ENCODE results near the gene CEACAM7. TPM values are rescaled to one million over a fixed set of nuclear protein-coding genes. Genes with fewer than 3 reads are reported as not detected.
A peak's percentile ranks its signal among the peaks of the same experiment; 100 is the strongest.
"Not testable (repeated sequence)": the region's sequence is repeated elsewhere in the genome, so short reads cannot be mapped to it uniquely, and the experiment has no call there.

Gene CEACAM7
- total RNA-seq, 4 donors from 2014 or later: 0.83 to 2.1 TPM; not detected in 2

DNA sequence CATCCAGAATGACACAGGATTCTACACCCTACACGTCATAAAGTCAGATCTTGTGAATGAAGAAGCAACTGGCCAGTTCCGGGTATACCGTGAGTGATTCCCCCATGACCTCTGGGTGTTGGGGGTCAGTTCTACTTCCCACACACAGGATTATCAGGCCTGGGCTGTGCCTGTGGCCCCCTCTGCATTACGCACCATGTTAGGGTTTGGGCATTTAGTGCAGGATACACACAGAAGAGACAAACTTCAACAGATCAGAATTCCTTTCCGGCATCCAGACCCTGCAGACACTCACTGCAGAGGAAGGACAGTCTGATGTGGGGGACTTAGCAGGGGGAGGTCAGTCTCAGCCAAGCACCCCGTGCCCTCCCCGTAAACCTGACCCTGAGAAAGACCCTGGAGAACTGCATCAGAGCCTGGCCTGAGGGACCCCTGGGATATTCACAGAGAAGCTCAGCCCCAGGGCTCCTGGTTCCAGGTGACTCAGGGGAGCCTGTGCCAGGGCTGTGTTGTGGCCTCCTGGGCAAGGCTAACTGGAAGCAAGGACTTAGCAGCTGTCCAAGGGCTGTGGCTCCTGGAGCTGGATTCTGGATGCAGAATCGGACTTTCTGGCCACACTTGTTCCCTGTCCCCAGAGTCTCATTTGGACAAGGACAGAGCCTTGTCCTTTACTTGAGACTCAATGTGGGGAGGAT lies 22.0 kb upstream of the CEACAM7 start:
- TF ChIP-seq POLR2A (IDR thresholded peaks at IDR 0.05; ENCODE audit: low read depth): no peak
- WGBS: 70% methylated on average over 6 of the region's 8 CpGs
- Histone ChIP-seq H3K36me3 (no peaks in the 10 kb centered on the region), H3K9me3 (no peaks in the 10 kb centered on the region), H3K27ac (replicated peaks in 1 of 4) (no peak overlapping the region), H3K27me3 (peaks cover 0 to 65% (median 9%) of the 10 kb centered on the region in 4 donors), H3K4me3 (no peak overlapping the region), H3K4me1 (no peaks in the 10 kb centered on the region)
- intact Hi-C loops (cut with DNase I): no loop called here
- DNase-seq (ENCODE audit: extremely low spot score): no peak

DNA sequence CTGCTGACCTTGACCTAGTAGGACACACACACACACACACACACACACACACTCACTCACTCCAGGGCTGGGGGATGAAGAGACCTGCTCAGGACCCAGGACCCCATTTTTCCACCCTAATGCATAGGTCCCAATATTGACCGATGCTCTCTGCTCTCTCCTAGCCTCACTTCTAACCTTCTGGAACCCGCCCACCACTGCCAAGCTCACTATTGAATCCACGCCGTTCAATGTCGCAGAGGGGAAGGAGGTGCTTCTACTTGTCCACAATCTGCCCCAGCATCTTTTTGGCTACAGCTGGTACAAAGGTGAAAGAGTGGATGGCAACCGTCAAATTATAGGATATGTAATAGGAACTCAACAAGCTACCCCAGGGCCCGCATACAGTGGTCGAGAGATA lies 21.4 kb upstream of the CEACAM7 start:
- H3K9me3 ChIP-seq; DNase-seq (ENCODE audit: extremely low spot score); H3K36me3 ChIP-seq; H3K27ac ChIP-seq (replicated peaks in 1 of 4); H3K4me3 ChIP-seq; intact Hi-C loops (cut with DNase I); H3K4me1 ChIP-seq: not testable (repeated sequence)
- peaks cover 0 to 64% (median 9%) of the 10 kb centered on the region in 4 donors for H3K27me3 ChIP-seq
- 74% methylated on average over 8 of the region's 8 CpGs for WGBS

DNA sequence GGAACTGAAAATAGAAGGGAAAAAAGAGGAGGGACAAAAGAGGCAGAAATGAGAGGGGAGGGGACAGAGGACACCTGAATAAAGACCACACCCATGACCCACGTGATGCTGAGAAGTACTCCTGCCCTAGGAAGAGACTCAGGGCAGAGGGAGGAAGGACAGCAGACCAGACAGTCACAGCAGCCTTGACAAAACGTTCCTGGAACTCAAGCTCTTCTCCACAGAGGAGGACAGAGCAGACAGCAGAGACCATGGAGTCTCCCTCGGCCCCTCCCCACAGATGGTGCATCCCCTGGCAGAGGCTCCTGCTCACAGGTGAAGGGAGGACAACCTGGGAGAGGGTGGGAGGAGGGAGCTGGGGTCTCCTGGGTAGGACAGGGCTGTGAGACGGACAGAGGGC lies 20.4 kb upstream of the CEACAM7 start, which contains the start of gene CEACAM5:
CEACAM5 (plus strand) TSS at position 146 of the 400 bp plus-strand sequence; CDS start at position 252, 106 bp downstream.
- Histone ChIP-seq H3K4me1 (no peaks in the 10 kb centered on the region), H3K9me3 (no peaks in the 10 kb centered on the region), H3K4me3 (no peak within 1 kb of the TSS), H3K27me3 (peaks cover 0 to 66% (median 9%) of the 10 kb centered on the region in 4 donors), H3K36me3 (no peaks in the 10 kb centered on the region), H3K27ac (replicated peaks in 1 of 4) (no peak within 1 kb of the TSS)
- no peak for TF ChIP-seq EP300 (IDR thresholded peaks at IDR 0.05)
- no peak for TF ChIP-seq POLR2AphosphoS5 (IDR thresholded peaks at IDR 0.05)
- 43% methylated on average over 4 of the region's 4 CpGs for WGBS
- DNase-seq (ENCODE audit: extremely low spot score): no peak
- intact Hi-C loops (cut with DNase I): no loop called here

DNA sequence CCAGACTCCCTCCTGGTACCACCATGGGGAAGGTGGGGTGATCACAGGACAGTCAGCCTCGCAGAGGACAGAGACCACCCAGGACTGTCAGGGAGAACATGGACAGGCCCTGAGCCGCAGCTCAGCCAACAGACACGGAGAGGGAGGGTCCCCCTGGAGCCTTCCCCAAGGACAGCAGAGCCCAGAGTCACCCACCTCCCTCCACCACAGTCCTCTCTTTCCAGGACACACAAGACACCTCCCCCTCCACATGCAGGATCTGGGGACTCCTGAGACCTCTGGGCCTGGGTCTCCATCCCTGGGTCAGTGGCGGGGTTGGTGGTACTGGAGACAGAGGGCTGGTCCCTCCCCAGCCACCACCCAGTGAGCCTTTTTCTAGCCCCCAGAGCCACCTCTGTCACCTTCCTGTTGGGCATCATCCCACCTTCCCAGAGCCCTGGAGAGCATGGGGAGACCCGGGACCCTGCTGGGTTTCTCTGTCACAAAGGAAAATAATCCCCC lies 19.9 kb upstream of the CEACAM7 start:
- H3K4me1 ChIP-seq: no peaks in the 10 kb centered on the region
- H3K36me3 ChIP-seq: no peaks in the 10 kb centered on the region
- no peak for TF ChIP-seq POLR2A (IDR thresholded peaks at IDR 0.05; ENCODE audit: low read depth)
- no peak for TF ChIP-seq POLR2AphosphoS5 (IDR thresholded peaks at IDR 0.05)
- TF ChIP-seq EP300 (IDR thresholded peaks at IDR 0.05): no peak
- TF ChIP-seq, protein P1, sequence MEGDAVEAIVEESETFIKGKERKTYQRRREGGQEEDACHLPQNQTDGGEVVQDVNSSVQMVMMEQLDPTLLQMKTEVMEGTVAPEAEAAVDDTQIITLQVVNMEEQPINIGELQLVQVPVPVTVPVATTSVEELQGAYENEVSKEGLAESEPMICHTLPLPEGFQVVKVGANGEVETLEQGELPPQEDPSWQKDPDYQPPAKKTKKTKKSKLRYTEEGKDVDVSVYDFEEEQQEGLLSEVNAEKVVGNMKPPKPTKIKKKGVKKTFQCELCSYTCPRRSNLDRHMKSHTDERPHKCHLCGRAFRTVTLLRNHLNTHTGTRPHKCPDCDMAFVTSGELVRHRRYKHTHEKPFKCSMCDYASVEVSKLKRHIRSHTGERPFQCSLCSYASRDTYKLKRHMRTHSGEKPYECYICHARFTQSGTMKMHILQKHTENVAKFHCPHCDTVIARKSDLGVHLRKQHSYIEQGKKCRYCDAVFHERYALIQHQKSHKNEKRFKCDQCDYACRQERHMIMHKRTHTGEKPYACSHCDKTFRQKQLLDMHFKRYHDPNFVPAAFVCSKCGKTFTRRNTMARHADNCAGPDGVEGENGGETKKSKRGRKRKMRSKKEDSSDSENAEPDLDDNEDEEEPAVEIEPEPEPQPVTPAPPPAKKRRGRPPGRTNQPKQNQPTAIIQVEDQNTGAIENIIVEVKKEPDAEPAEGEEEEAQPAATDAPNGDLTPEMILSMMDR (IDR thresholded peaks at IDR 0.05): no peak
- no peak overlapping the region for H3K4me3 ChIP-seq
- H3K9me3 ChIP-seq: no peaks in the 10 kb centered on the region
- intact Hi-C loops (cut with DNase I): no loop called here
- no peak overlapping the region for H3K27ac ChIP-seq (replicated peaks in 1 of 4)
- no peak for DNase-seq (ENCODE audit: extremely low spot score)
- WGBS: 70% methylated on average over 4 of the region's 5 CpGs
- H3K27me3 ChIP-seq: peaks cover 0 to 67% (median 9%) of the 10 kb centered on the region in 4 donors

DNA sequence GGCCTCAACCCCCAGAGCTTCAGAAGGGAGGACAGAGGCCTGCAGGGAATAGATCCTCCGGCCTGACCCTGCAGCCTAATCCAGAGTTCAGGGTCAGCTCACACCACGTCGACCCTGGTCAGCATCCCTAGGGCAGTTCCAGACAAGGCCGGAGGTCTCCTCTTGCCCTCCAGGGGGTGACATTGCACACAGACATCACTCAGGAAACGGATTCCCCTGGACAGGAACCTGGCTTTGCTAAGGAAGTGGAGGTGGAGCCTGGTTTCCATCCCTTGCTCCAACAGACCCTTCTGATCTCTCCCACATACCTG lies 19.4 kb upstream of the CEACAM7 start:
- Histone ChIP-seq H3K36me3 (no peaks in the 10 kb centered on the region), H3K27me3 (peaks cover 0 to 67% (median 9%) of the 10 kb centered on the region in 4 donors), H3K4me1 (no peaks in the 10 kb centered on the region), H3K27ac (replicated peaks in 1 of 4) (no peak overlapping the region), H3K4me3 (no peak overlapping the region), H3K9me3 (no peaks in the 10 kb centered on the region)
- intact Hi-C loops (cut with DNase I): no loop called here
- TF ChIP-seq POLR2AphosphoS5 (IDR thresholded peaks at IDR 0.05): no peak
- TF ChIP-seq, protein P1 (IDR thresholded peaks at IDR 0.05): no peak
- TF ChIP-seq POLR2A (IDR thresholded peaks at IDR 0.05; ENCODE audit: low read depth): no peak
- no peak for TF ChIP-seq EP300 (IDR thresholded peaks at IDR 0.05)
- DNase-seq (ENCODE audit: extremely low spot score): no peak
- WGBS: 42% methylated on average over 2 of the region's 5 CpGs

DNA sequence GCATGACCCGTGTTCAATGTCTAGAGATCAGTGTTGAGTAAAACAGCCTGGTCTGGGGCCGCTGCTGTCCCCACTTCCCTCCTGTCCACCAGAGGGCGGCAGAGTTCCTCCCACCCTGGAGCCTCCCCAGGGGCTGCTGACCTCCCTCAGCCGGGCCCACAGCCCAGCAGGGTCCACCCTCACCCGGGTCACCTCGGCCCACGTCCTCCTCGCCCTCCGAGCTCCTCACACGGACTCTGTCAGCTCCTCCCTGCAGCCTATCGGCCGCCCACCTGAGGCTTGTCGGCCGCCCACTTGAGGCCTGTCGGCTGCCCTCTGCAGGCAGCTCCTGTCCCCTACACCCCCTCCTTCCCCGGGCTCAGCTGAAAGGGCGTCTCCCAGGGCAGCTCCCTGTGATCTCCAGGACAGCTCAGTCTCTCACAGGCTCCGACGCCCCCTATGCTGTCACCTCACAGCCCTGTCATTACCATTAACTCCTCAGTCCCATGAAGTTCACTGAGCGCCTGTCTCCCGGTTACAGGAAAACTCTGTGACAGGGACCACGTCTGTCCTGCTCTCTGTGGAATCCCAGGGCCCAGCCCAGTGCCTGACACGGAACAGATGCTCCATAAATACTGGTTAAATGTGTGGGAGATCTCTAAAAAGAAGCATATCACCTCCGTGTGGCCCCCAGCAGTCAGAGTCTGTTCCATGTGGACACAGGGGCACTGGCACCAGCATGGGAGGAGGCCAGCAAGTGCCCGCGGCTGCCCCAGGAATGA lies 18.9 kb upstream of the CEACAM7 start:
- Histone ChIP-seq H3K9me3 (no peaks in the 10 kb centered on the region), H3K36me3 (no peaks in the 10 kb centered on the region), H3K27ac (replicated peaks in 1 of 4) (no peak overlapping the region), H3K4me3 (peak overlapping the region in 2 of 4 donors; percentile 28 to 43), H3K27me3 (peaks cover 0 to 63% (median 9%) of the 10 kb centered on the region in 4 donors), H3K4me1 (no peaks in the 10 kb centered on the region)
- TF ChIP-seq, protein P1 (IDR thresholded peaks at IDR 0.05): peak; percentile 44 to 56 (median 48)
- no peak for TF ChIP-seq POLR2A (IDR thresholded peaks at IDR 0.05; ENCODE audit: low read depth)
- WGBS: 28% methylated on average over 9 of the region's 26 CpGs
- intact Hi-C loops (cut with DNase I): no loop called here
- no peak for DNase-seq (ENCODE audit: extremely low spot score)

All from esophagus muscularis mucosa (tissue), 4 donors.